Occipital lobe (tissue), 2 donors: ENCODE data around the gene CFHR5. TPM values are rescaled to one million over a fixed set of nuclear protein-coding genes. Genes with fewer than 3 reads are reported as not detected.
"Not testable (repeated sequence)": the region's sequence is repeated elsewhere in the genome, so short reads cannot be mapped to it uniquely, and the experiment has no call there.

ENCODE experiments used
- DNase-seq: peaks from one replicate; lab custom pipeline; 2025; lab: John Stamatoyannopoulos, UW
- total RNA-seq: library from RNA; depleted of rRNA; stranded (reverse); fragments of >200 nt; gene quantifications from one replicate; pipeline ENCODE4 v1.2.3, GENCODE V29; 2014

Gene CFHR5
- not detected for total RNA-seq

- no peak for DNase-seq
These were observed at the start of gene CFHR5 for GRCh38 chr1:196977278-196977677. Gene CFHR5, plus strand, starts transcription at chr1:196977556. Its CDS starts 109 bp downstream, at chr1:196977665.

- not testable (repeated sequence) for DNase-seq
These were observed 44.5 kb upstream of the CFHR5 start for GRCh38 chr1:196932853-196933252.

- DNase-seq = no peak
These were observed 43.7 kb upstream of the CFHR5 start for GRCh38 chr1:196933531-196934189.

GRCh38 chr1:196941474-196941873, 35.9 kb upstream of the CFHR5 start:
- not testable (repeated sequence) for DNase-seq

- not testable (repeated sequence) for DNase-seq
These were observed 33.8 kb upstream of the CFHR5 start, which contains the start of gene CFHR2 for GRCh38 chr1:196943568-196943967. Gene CFHR2, plus strand, starts transcription at chr1:196943738. Its CDS starts 143 bp downstream, at chr1:196943881.

- DNase-seq = no peak
These were observed 25.5 kb upstream of the CFHR5 start for GRCh38 chr1:196951711-196952394.

- no peak for DNase-seq
These were observed 22.6 kb upstream of the CFHR5 start for GRCh38 chr1:196954778-196955177.

GRCh38 chr1:196955926-196956325, 21.4 kb upstream of the CFHR5 start:
- no peak for DNase-seq

GRCh38 chr1:196960854-196961253, 16.5 kb upstream of the CFHR5 start:
- no peak for DNase-seq

GRCh38 chr1:196970182-196970581, 7.2 kb upstream of the CFHR5 start:
- DNase-seq = no peak

- DNase-seq = no peak
These were observed 1.1 kb upstream of the CFHR5 start for GRCh38 chr1:196976278-196976677.

- DNase-seq = no peak
These were observed 3.5 kb downstream of the CFHR5 start for GRCh38 chr1:196980859-196981258.

- not testable (repeated sequence) for DNase-seq
These were observed 4.9 kb downstream of the CFHR5 start for GRCh38 chr1:196982247-196982646.

GRCh38 chr1:196991919-196992651, 14.7 kb downstream of the CFHR5 start:
- not testable (repeated sequence) for DNase-seq

GRCh38 chr1:196993916-196994315, 16.6 kb downstream of the CFHR5 start:
- DNase-seq = no peak

- DNase-seq = no peak
These were observed 20.1 kb downstream of the CFHR5 start for GRCh38 chr1:196997423-196997822.

- no peak for DNase-seq
These were observed 24.5 kb downstream of the CFHR5 start for GRCh38 chr1:197001828-197002227.

- no peak for DNase-seq
These were observed 25.8 kb downstream of the CFHR5 start for GRCh38 chr1:197003132-197003531.

GRCh38 chr1:197008861-197009260, 31.5 kb downstream of the CFHR5 start:
- DNase-seq = no peak

- DNase-seq = no peak
These were observed 34.3 kb downstream of the CFHR5 start for GRCh38 chr1:197011614-197012013.

GRCh38 chr1:197013234-197013633, 35.9 kb downstream of the CFHR5 start:
- no peak for DNase-seq

GRCh38 chr1:197016751-197017150, 39.4 kb downstream of the CFHR5 start:
- DNase-seq = no peak
